AG04450 (cell line): Measurements from ENCODE around the gene TLCD5. TPM values are rescaled to one million over a fixed set of nuclear protein-coding genes. Genes with fewer than 3 reads are reported as not detected.

Source experiments
- CTCF ChIA-PET: fragments of 300-600, 350-600 bp; formaldehyde crosslinking; extraction: SDS; loops from one replicate; lab custom pipeline; 2022; ENCODE audit warnings: antibody characterized with exemption, inconsistent platforms; lab: Charles Lee
- POLR2A ChIA-PET: fragments of 350-600 bp; formaldehyde crosslinking; extraction: SDS; loops from one replicate; lab custom pipeline; 2021; ENCODE audit warnings: antibody characterized with exemption, inconsistent platforms; lab: Yijun Ruan, JAX
- DNase-seq: peaks from one replicate; pipeline ENCODE4 v3.0.0-alpha.2; 2011; ENCODE audit warnings: low read depth, low spot score
- H3K27ac ChIP-seq: one replicate; pipeline ENCODE4 v1.5.1; 2012; ENCODE audit warnings: low read depth, low read length, control low read depth
- H3K27me3 ChIP-seq: one replicate; pipeline ENCODE4 v1.6.0; 2012; ENCODE audit warnings: low read length; ENCODE audit not compliant: control insufficient read depth, insufficient read depth
- H3K4me3 ChIP-seq: 2 replicates; pipeline ENCODE4 v1.5.1; 2011; ENCODE audit warnings: mild to moderate bottlenecking, low read depth, low read length, control low read depth
- H3K9me3 ChIP-seq: 2 replicates; pipeline ENCODE4 v1.5.1; 2012; ENCODE audit warnings: low read length; ENCODE audit not compliant: control insufficient read depth, insufficient read depth
- CTCF ChIP-seq: IDR thresholded peaks from 2 replicates; pipeline ENCODE4 v1.5.1; 2011; ENCODE audit warnings: low read depth, low read length, control low read depth, inconsistent platforms
- polyA plus RNA-seq: library from polyadenylated mRNA; depleted of rRNA; stranded (reverse); fragments of >200 nt; gene quantifications from 2 replicates; pipeline ENCODE4 v1.2.3, GENCODE V29; 2011; rRNA removed
- small RNA-seq: library from RNA; depleted of rRNA; stranded (forward); fragments of <200 nt; gene quantifications from one replicate; pipeline ENCODE3, GENCODE V24; 2012; ENCODE audit warnings: low read depth; ENCODE audit not compliant: insufficient read length

The TLCD5 gene
- polyA plus RNA-seq, 1 experiment = 14.9 TPM

GRCh38 chr11:120376547-120377182 lies 51.6 kb downstream of the TLCD5 start:
- DNase-seq = no peak
- TF ChIP-seq CTCF = no peak
- peaks cover 2% of the 10 kb centered on the region; the same call in 1 of the 2 replicates for H3K9me3 ChIP-seq
- H3K27me3 ChIP-seq = no peaks in the 10 kb centered on the region
- no peak overlapping the region for H3K27ac ChIP-seq
- ChIA-PET CTCF (interaction anchor here (0.6 to 0.9 kb wide), 2 partner anchors 10 to 12 kb away, joined by 3 to 4 read pairs; no protein-coding TSS in a partner anchor), POLR2A (no interaction called here)
- H3K4me3 ChIP-seq = no peak overlapping the region

GRCh38 chr11:120378474-120378873 lies 53.4 kb downstream of the TLCD5 start:
- TF ChIP-seq CTCF = no peak

GRCh38 chr11:120381401-120381800 lies 56.3 kb downstream of the TLCD5 start:
- Histone ChIP-seq H3K9me3 (peaks cover 10% of the 10 kb centered on the region), H3K27ac (no peak overlapping the region), H3K27me3 (no peaks in the 10 kb centered on the region), H3K4me3 (no peak overlapping the region)
- DNase-seq = no peak
- ChIA-PET CTCF (no interaction called here), POLR2A (no interaction called here)
- no peak for TF ChIP-seq CTCF

More at GRCh38 chr11:120378474-120378873, 53.4 kb downstream of the TLCD5 start:
- Histone ChIP-seq H3K27me3 (no peaks in the 10 kb centered on the region), H3K27ac (no peak overlapping the region), H3K9me3 (peaks cover 9% of the 10 kb centered on the region), H3K4me3 (no peak overlapping the region)
- no peak for DNase-seq
- CTCF ChIA-PET = interaction anchor here (1.0 kb wide), 1 partner anchor 43 kb away, joined by 3 read pairs; no protein-coding TSS in a partner anchor
- POLR2A ChIA-PET = no interaction called here

Small RNA genes lying within 50 kb of the gene (small RNA-seq; reads per million reads assigned to genes)
- 4.3 reads per million, percentile 43 among the genes with 10 or more reads in this experiment for gene RF00100

Other genes with a start within 250 kb of the TLCD5 start
- gene TRIM29, start 187.2 kb upstream of the TLCD5 start, polyA plus RNA-seq = 0.07 TPM in 1 of 2 replicates, not detected in the other
- gene OAF, start 114.3 kb upstream of the TLCD5 start, polyA plus RNA-seq = 26.6 and 37.0 TPM in 2 replicates
- 0.05 TPM in 1 of 2 replicates, not detected in the other for gene POU2F3, start 85.2 kb upstream of the TLCD5 start, polyA plus RNA-seq
- 62.7 and 64.8 TPM in 2 replicates for gene ARHGEF12, start 11.1 kb downstream of the TLCD5 start, polyA plus RNA-seq
- 0.55 and 0.68 TPM in 2 replicates for gene GRIK4, start 186.4 kb downstream of the TLCD5 start, polyA plus RNA-seq